HG03196 (cell line): Measurements from ENCODE around the gene IHH.
A peak's percentile ranks its signal among the peaks of the same experiment; 100 is the strongest.

ENCODE experiments used
- ATAC-seq: cut with Tn5 transposase; IDR thresholded peaks from one replicate; pipeline ENCODE4 v1.9.1; 2021; ENCODE audit not compliant: unreplicated experiment

Gene IHH

DNA sequence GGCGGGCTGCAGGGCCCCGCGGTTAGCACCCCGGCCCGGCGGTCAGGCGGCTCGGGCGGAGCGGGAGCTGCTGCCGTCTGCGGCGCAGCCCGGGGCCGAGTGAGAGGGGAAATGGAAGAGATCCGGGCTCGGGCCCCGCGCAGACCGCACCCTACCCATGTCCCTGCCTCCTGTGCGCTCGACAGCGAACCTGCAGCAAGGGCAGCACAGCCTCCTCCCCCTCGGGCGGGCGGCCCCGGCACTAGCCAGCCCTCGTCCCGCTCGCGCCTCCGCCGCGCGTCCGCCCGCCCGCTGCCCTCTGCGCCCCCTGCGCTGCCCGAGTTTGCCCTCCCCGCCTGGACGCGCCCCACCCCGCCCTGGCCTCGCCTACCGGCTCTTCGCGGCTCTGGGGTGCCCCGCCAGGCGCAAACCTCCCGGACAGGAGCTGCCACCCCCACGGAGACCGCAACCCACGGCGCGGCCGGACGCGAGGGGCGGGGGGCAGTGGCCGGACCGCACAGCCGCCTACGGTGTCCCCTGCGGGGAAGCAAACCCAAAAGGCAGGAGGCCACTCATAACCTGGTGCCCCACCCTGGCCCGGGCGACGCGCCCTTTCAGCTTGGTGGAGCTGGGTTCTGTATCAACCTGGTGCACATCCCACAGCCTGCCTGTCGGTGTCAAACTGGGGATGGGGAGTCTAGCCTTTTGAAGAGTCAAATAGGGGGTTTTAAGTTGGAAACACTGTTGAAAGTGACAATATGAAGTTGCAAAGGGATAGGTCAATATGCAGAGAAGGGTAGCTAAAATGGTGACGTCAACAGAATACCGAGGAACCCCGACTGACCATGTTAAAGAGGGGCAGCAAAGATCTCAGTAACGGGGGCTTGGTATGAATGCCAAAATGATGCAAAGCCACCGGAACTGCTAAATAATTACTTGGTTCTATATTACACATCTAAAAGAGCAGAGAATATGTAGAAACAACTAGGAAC is at the start of gene IHH:
TSS of gene IHH (minus strand) at position 101 of the 971 bp plus-strand sequence. CDS start 454 bp downstream, outside the sequence.
- no peak for ATAC-seq

DNA sequence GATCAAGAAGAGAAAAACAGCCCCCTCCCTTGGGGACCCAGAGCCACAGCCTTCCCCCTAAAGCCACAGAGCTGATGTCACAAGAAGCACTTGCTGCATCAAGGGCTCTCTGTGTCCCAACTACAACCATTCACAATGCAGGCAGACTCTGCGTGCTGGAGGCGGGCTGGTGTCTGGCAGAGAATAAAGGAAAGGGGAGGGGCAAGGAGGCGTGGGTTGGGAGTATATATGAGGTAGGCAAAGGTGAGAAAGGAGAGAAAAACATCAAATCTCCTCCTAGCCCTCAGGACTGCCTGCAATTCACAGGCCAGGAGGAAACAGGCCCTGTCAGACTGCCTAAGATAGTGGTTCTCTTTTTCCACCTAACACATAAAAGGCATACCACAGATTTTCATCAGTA is 48.8 kb upstream of the IHH start:
- no peak for ATAC-seq

DNA sequence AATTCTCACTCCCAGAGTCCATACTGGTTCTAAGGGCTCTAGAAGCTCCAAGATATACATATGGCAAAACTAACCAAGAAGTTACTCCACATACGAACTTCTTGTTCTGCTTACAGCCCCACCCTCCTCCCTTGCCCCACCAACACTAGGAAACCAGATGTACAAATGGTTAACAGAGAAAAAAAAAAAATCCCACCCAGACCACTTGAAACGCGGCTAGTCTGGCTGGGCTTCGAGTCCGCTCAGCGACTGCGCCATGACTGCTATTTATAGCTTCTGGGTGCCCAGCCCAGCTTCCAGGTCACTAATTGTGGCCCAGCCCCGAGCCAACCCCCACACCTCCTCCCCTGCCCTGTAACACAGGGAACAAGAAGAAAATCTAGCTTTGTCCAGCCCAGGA is 47.0 kb upstream of the IHH start:
- no peak for ATAC-seq

DNA sequence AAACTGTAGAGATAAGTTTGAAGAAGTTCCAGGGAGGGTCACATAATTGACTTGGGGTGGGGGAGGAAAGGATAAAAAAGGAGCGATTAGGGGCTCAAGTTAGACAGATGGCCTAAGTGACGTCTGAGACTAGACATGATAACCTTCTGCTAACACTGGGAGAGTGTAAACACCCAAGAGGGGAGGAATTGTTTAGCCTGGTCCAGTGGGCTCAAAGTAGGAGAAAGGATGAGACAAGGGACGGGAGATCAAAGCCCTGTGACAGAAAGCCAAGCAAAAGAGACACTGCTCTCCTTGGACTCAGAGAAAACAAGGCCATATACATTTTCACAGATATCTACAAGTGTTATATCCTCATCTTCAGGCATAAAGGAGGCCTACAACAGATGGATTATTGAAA is 45.5 kb upstream of the IHH start:
- ATAC-seq, result no peak

DNA sequence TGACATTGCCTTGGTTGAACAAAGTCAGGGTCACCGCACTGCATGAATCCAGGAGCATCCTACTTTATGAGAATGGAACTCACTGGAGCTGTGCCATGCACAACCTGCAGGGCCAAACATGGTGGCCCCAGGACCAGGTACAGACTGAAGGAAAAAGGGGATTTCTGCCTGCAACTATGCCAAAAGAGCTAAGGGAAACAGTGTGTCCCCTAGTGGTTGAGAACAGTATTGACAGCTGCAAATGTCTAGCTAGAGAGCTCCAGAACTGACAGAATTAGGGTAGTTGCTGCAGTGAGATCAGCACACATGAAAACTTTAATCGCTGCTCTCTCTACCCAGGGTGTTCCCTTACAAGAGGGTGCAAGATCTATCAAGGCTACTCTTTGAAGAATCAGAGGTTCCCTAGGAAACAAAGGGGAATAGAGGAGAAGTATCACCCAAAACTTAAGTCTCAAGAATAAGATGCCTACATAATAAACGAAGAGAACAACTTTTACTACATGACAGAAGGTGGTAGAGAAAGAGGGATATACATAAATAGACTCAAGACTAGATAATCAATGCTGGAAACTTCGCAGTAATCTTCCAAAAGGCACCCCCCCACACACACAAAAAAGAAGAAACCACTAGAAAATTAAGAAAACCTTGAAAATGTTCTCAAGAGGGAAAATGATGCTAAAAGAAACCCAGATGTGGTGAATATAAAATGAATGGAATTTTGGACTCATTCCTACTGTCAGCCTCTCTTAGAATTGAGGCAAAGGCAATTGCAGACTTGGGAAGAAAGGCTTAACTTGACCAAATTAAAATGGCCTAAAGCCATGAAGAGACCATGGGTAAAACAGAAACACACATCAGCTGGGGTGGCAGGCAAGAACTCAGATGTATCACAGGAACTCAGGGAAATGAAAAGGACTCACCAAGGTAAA is 43.6 kb upstream of the IHH start:
- ATAC-seq, result peak; percentile 56

DNA sequence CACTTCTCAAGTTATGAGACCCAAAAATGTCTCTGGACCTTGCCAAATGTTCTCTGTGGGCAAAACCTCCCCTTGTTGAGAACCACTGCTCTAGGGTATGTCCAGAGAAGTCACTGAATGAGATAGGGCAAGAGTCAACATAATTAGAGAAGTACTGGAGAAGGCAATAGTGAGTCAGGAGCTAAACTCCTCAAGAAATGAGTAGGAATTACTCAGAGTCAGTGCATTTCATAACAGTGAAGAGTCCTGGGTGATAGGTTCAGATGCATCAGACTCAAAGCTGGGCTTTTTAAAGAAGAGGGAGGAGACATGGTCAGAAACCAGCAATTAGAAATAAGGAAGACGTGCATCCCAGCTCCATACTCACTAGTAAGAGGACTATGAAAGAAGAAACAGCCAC is 38.6 kb upstream of the IHH start:
- ATAC-seq, result no peak

DNA sequence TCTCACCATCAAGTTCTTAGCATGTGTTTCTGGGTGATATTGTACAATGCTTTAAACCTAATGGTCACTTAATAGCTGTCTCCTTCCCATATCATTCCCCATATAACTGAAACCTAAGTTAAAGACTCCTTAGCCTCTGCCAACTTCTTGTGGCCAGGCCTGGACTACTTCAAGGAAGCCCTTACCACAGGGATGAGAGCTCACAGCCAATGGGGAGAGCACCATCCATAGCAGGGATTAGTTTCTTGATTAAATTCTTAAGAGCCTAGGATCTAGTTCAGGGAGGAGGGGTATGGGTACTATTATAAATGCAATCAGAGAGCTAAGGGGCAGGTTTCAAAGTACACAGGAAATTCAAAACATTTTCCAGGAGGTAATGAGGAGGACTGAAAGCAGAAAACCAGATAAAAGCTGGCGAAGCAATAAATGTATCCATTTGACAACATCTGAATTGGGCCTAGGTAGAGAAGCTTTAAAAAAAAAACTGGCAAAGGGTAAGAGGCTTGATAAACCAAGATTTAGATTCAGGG is 34.8 kb upstream of the IHH start:
- no peak for ATAC-seq

DNA sequence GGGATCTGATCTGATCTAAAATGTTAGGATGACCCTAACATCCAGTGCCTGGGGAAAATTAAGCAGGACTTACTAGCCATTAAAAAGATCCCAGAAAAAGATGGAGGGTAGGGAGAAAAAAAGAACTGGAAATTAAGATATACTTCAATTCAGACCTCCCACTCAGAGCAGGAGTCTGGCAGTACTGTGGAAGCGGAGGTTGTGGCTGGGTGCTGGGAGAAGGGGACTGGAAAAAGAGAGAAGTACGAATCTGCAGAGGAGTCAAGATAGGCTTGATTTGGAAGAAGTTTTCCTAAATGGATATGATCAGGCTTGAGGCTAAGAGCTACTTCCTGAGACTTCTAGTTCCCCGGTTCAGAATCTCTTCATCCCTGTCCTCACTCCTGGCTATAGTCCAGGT is 33.5 kb upstream of the IHH start:
- ATAC-seq, result no peak

DNA sequence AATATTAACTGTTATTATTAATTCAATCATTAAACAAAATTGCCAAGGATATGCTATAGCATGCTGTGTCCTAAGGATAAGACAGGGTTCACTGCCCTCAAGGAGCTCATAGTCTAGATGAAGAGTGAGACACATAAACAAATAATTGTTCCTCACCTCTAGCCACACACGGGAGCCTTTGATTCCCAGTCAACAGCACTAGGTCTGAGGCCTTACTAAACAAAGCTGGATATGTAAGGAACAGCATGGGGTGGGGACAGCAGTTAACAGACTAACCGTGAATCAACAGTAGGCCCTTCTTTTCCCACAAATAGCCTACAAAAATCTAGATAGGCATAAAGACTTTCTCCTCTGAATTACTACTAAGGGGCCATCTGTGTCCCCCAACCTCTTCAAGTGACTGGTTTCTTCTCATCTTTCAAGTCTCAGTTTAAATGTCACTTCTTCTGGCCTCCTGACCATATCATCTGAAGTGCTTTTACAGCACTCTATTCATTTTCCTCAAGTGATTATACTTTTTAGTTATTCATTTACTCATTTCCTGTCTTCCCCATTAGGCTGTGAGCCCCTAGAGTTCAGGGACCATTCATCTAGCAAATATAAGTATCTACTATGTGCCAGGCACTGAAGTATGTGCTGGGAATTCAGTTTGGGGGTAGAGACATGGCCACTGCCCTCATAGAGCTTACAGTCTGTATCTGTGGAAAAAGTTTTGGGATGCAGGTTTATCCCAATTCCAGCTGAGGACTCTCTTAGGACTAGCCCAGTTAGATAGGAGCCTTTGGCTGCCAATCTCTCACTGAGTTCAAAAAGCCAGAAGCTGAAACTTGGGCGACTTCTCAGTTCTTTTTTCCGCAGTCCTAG is 29.9 kb upstream of the IHH start:
- ATAC-seq, result no peak

DNA sequence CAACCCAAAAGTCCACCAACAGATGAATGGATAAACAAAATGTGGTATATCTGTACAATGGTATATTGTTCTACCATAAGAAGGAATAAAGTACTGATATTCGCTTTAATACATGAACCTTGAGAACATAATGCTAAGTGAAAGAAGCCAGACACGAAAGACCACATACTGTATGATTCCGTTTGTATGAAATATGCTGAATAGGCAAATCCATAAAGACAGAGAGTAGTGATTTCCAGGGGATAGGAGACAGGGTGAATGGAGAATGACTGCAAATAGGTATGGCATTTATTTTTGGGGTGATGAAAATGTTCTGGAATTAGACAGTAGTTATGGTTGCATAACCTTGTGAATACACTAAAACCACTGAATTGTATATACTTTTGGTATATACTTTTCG is 28.6 kb upstream of the IHH start:
- ATAC-seq, result no peak

DNA sequence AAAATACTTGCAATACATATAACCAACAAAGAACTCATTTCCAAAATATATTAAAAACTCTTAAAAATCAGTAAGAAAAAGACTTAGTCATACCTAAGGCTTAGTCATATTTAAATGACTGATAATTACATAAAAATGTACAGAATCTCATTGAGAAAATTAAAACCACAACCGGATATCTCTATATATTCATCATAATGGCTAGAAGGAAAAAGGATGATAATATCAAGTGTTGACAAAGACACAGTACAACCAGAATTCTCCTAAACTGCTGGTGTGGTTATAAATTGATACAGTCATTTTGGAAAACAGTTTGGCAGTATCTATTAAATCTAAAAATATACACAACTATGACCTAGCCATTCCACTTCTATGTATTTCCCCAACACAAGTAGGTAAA is 27.1 kb upstream of the IHH start:
- no peak for ATAC-seq

DNA sequence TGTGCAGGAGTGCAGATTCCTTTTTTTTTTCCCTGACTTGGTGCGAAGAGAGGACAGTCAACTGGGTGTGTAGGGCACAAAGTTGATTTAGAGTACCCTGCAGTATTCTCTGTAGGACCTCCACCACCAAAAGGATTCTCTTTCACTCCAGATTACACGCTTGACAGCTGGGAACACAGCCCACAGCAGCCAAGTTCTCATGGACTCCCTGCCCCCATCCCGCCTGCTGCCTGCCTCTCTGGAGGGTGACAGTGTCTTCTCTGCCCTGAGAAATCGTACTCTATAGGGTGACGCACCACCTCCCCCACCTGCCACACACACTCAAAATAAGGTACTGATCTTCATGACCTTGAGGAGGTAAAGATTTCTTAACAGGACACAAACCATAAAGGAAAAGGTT is 26.6 kb upstream of the IHH start:
- ATAC-seq, result no peak

DNA sequence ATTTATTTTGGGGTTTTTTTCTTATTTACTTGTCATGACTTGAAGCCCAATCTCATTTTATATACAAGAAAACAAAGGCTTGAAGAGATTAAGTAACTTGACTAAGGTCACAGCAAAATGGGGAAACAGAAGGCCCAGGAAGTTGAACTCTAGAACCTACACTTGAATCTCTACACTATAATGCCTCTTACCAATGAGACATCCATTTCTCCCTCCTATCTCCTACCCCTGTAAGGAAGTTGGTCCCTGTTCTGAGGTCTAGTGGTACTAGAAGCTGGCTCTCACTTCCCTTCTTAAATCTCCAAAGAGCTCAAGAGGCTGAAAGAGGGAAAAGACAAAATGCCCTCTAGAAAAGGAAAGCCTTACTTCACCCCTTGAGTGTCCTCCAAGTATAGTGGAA is 25.5 kb upstream of the IHH start:
- ATAC-seq, result no peak

DNA sequence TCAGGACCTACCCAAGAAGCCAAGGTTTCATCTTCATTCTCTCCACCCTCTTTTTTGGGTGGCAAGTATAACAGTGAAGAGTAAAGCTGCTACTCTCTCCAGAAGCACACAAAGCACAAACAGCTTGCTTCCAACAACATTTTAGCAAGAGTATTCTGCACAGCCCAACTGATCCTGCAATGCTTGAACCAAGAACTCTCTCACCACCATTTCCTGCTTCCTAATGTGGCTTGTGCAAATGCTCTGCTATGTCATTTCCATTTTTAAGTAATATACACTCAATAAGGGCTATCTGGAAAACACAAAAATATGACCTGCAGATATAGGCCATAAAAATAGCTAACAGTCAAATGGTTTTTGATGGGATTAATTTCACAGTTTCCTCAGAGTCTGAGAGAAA is 24.1 kb upstream of the IHH start:
- ATAC-seq, result no peak

DNA sequence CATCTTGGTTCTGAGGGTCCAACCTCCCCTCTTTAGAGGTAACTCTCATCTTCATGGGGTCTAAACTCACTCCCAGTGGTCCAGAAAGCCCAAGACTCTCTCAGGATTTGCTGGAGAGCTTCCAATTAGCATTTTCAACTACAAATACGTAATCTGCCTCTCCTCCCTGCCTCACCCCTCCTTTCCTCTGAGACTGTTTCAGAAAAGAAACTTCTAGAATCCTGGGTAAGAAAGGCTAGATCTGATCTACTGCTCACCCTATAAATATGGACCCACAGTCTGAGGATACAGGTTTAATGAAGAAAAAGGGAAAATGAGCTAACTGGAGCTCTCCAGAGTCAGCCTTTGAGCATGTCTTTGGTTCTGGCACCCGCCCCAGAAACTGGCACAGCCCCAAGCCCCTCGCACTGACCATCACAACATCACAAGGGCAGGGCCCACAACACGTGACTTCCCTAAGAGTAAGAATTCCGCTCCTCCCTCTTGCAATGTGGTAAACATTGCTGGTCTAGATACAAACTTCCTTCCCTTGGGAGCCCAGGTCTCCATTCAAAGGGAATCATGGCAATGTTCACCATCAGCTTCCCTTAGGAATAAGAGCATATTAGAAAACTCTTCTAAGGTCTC is 21.7 kb upstream of the IHH start:
- ATAC-seq, result no peak

DNA sequence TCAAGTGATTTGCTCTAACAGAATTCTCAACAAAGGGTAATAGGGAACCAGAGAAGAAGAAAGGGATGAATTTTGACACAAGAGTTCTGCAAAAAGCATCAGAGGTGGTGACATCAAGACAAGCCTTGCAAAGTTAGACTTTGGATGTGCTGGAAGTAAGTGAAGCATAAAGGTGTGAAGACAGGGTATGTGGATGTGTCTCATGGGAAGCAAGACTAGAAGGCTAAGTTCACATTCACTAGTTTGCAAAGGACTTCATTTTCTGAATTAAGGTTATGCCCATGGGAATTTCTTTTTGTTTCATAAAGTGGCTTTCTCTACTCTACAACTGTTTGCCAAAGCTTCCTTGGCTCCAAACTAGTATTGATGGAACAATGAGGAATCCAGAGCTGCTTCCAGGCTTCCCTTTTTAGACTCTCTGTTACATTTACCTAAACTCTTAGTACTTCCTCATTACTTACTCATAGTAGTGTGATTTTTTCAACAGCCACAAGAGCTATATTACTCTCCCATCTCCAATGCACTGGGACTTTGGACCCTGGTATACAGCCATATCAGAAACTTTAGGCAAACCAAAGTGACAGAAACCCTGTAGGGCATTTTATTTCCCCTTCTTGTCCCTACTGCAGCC is 21.1 kb upstream of the IHH start:
- no peak for ATAC-seq

DNA sequence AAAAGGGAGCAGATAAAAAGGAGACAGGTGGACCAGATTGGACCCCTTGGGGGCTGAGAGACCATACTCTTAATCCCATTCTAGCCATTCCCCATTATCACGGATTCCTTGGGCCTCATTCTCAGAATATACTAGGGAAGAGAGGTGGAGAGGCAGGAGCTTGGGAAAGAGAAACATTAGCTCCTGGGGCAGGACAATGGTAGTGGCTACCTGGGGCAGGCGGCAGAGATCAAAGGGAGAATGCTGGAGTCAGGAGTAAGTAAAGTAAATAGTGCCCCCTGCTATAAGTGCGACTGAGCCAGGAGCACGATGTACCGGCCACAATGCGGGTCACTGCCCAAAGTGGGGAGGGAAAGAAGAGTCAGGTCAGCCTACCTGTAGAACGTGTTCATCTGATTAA is 20.4 kb upstream of the IHH start:
- ATAC-seq, result no peak

DNA sequence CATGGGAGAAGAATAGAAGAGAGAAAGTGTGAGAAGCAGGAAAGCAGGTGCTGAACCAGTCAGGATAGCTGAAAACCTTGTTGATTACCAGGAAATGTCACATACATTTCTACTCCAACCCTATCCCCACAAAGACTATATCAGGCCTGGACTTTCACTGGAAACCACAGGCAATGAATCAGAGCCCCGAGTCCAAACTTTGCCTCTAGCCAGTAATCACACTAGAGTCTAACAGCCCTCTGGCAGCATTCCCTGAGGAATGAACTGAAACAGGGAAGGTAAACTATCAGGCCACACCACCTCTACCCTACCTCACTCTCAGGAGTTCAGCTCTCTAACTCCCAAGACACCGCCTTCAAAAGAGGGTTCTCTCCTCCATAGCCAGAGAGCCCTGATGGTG is 18.7 kb upstream of the IHH start:
- no peak for ATAC-seq

DNA sequence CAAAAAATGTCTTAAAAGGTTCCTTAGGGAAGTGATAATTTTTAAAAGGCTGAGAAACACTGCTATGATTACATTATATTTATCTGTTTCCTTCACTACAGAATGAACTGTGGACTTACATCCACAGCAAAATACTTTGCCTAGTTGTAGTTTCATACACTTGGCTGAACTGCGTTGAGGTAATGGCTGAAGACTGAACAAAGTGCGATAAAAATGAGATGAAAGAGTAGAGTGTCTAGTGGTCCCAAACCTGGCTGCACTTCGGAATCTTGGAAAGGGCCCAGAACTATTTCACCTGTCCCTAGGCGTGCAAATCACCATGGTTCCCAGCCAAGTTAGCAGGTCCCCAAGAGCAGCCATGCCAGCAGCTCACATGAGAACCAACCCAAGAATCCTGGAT is 18.2 kb upstream of the IHH start:
- no peak for ATAC-seq

DNA sequence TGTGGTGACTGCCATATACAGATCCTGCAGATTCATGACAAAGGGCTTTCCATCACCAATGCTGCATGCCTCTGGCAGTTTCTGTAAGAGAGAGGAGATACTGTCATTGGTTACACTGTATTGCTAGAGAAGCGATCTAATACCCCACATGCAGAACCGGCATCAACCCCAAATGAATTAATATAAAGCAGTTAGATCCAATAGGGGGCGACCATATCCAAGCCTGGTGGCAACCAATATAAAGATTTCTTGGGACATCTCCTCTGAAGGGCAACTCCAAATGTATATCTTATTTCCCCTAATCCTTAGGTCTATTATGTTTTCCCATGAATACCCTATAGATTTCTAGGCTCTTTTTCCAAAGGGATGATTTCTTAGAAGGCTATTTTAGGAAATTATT is 17.4 kb upstream of the IHH start:
- no peak for ATAC-seq
